ENCODE results near the gene AKT2. TPM values are rescaled to one million over a fixed set of nuclear protein-coding genes. Genes with fewer than 3 reads are reported as not detected.

AKT2 gene
- polyA plus RNA-seq, 1 donor (not counting 4 experiments of a cell fraction or from before 2014, with no cell fraction given): 108 TPM

DNA sequence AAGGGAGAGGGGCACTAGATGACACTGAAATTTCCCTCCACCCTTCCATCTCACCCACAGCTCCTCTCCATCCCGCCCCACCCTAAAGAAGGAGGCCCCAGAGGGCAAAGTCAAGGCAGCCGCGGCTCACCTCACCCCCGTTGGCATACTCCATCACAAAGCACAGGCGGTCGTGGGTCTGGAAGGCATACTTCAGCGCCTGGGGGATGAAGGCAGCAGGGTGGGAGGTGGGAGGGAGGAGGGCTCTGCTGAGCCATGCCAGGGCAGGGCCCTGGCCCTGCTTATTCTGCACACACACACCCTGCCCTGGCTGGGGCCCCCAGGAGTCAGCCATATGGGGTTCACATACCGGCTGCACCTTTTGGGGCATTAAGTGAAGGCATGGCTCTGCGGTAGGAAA lies 46.4 kb downstream of the AKT2 start:
- no peaks in the 10 kb centered on the region for H3K27me3 ChIP-seq (ENCODE audit: control insufficient read depth, extremely low read depth, insufficient read depth, low read length)
- H3K9me3 ChIP-seq (ENCODE audit: control insufficient read depth, low read depth, low read length): no peaks in the 10 kb centered on the region
- no peak overlapping the region for H2AFZ ChIP-seq (ENCODE audit: control insufficient read depth, low read length)
- dilution Hi-C loops (cut with MboI; ENCODE audit: extremely low pct_ligation_motif_present, low sequenced_read_pairs): no loop called here
- no peaks in the 10 kb centered on the region for H3K9me1 ChIP-seq (ENCODE audit: control insufficient read depth, extremely low read depth, insufficient read depth, low read length)
- FAIRE-seq (no peak), DNase-seq (ENCODE audit: low read depth, low spot score) (no peak)
- no peaks in the 10 kb centered on the region for H3K79me2 ChIP-seq (ENCODE audit: control insufficient read depth, insufficient read depth, low read length)
- H3K4me3 ChIP-seq (ENCODE audit: control insufficient read depth in 2 of 3, extremely low read depth in 1 of 3, insufficient read depth in 2 of 3, low read depth in 1 of 3, low read length in 3 of 3): no peak overlapping the region
- H4K20me1 ChIP-seq (ENCODE audit: control insufficient read depth, extremely low read depth, insufficient read depth, low read length): no peaks in the 10 kb centered on the region
- TF ChIP-seq, protein P1, sequence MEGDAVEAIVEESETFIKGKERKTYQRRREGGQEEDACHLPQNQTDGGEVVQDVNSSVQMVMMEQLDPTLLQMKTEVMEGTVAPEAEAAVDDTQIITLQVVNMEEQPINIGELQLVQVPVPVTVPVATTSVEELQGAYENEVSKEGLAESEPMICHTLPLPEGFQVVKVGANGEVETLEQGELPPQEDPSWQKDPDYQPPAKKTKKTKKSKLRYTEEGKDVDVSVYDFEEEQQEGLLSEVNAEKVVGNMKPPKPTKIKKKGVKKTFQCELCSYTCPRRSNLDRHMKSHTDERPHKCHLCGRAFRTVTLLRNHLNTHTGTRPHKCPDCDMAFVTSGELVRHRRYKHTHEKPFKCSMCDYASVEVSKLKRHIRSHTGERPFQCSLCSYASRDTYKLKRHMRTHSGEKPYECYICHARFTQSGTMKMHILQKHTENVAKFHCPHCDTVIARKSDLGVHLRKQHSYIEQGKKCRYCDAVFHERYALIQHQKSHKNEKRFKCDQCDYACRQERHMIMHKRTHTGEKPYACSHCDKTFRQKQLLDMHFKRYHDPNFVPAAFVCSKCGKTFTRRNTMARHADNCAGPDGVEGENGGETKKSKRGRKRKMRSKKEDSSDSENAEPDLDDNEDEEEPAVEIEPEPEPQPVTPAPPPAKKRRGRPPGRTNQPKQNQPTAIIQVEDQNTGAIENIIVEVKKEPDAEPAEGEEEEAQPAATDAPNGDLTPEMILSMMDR (optimal IDR thresholded peaks at IDR 0.05 in 1 of 3, IDR thresholded peaks at IDR 0.05 in 1 of 3, conservative IDR thresholded peaks at IDR 0.05 in 1 of 3; ENCODE audit: extremely low read depth in 1 of 3, insufficient read depth in 2 of 3, low read length in 3 of 3): no peak
- no peak for TF ChIP-seq EZH2 (IDR thresholded peaks at IDR 0.05; ENCODE audit: low read length)
- H3K36me3 ChIP-seq (ENCODE audit: control insufficient read depth in 2 of 2, extremely low read depth in 1 of 2, insufficient read depth in 2 of 2, low read length in 2 of 2): peaks cover 13 to 41% of the 10 kb centered on the region in 2 experiments
- H3K4me1 ChIP-seq (ENCODE audit: control insufficient read depth, extremely low read depth, insufficient read depth, low read length): no peaks in the 10 kb centered on the region
- no peak overlapping the region for H3K9ac ChIP-seq (ENCODE audit: control insufficient read depth, extremely low read depth, insufficient read depth, low read length)
- H3K27ac ChIP-seq (ENCODE audit: control insufficient read depth, insufficient read depth, low read length): no peak overlapping the region
- H3K4me2 ChIP-seq (ENCODE audit: control insufficient read depth, extremely low read depth, insufficient read depth, low read depth, low read length): no peak overlapping the region

DNA sequence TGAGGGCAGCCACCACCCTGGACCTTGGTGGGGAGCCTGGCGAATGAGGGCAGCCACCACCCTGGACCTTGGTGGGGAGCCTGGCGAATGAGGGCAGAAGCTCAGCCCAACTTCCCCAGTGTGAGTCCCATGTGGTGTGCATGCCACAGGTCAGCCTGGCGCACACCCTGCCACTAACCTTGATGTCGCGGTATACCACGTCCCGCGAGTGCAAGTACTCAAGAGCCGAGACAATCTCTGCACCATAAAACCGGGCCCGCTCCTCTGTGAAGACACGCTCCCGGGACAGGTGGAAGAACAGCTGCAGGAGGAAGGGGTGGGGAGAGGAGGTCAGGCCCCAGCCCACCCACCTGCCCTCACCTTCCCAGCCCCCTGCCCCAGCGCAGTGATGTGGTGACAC lies 47.4 kb downstream of the AKT2 start:
- H3K9me3 ChIP-seq (ENCODE audit: control insufficient read depth, low read depth, low read length): no peaks in the 10 kb centered on the region
- no peak overlapping the region for H2AFZ ChIP-seq (ENCODE audit: control insufficient read depth, low read length)
- H3K27me3 ChIP-seq (ENCODE audit: control insufficient read depth, extremely low read depth, insufficient read depth, low read length): no peaks in the 10 kb centered on the region
- no peaks in the 10 kb centered on the region for H3K4me1 ChIP-seq (ENCODE audit: control insufficient read depth, extremely low read depth, insufficient read depth, low read length)
- no peak for FAIRE-seq
- dilution Hi-C loops (cut with MboI; ENCODE audit: extremely low pct_ligation_motif_present, low sequenced_read_pairs): no loop called here
- TF ChIP-seq, protein P1 (optimal IDR thresholded peaks at IDR 0.05 in 1 of 3, IDR thresholded peaks at IDR 0.05 in 1 of 3, conservative IDR thresholded peaks at IDR 0.05 in 1 of 3; ENCODE audit: extremely low read depth in 1 of 3, insufficient read depth in 2 of 3, low read length in 3 of 3): no peak
- TF ChIP-seq EZH2 (IDR thresholded peaks at IDR 0.05; ENCODE audit: low read length): no peak
- no peak overlapping the region for H3K4me2 ChIP-seq (ENCODE audit: control insufficient read depth, extremely low read depth, insufficient read depth, low read depth, low read length)
- no peaks in the 10 kb centered on the region for H3K79me2 ChIP-seq (ENCODE audit: control insufficient read depth, insufficient read depth, low read length)
- H3K27ac ChIP-seq (ENCODE audit: control insufficient read depth, insufficient read depth, low read length): no peak overlapping the region
- no peak overlapping the region for H3K9ac ChIP-seq (ENCODE audit: control insufficient read depth, extremely low read depth, insufficient read depth, low read length)
- DNase-seq (ENCODE audit: low read depth, low spot score): no peak
- no peaks in the 10 kb centered on the region for H4K20me1 ChIP-seq (ENCODE audit: control insufficient read depth, extremely low read depth, insufficient read depth, low read length)
- peaks cover 13 to 41% of the 10 kb centered on the region in 2 experiments for H3K36me3 ChIP-seq (ENCODE audit: control insufficient read depth in 2 of 2, extremely low read depth in 1 of 2, insufficient read depth in 2 of 2, low read length in 2 of 2)
- H3K9me1 ChIP-seq (ENCODE audit: control insufficient read depth, extremely low read depth, insufficient read depth, low read length): no peaks in the 10 kb centered on the region
- no peak overlapping the region for H3K4me3 ChIP-seq (ENCODE audit: control insufficient read depth in 2 of 3, extremely low read depth in 1 of 3, insufficient read depth in 2 of 3, low read depth in 1 of 3, low read length in 3 of 3)

Data from keratinocyte (primary cell).